Esophagus muscularis mucosa (tissue), 4 donors: Measurements from ENCODE around the gene CD96.

Experiments used
- CTCF ChIP-seq, 3 experiments: fragments of 200-600 bp in 2 of 3; fragments of 450-650 bp in 1 of 3; sonication (generic) in 2 of 3; IDR thresholded peaks; one replicate each; pipeline ENCODE4 v1.5.1; 2017 to 2019; ENCODE audit warnings: antibody characterized with exemption in 3 of 3, mild to moderate bottlenecking in 2 of 3, moderate library complexity in 1 of 3
- EP300 ChIP-seq: sonication (generic); formaldehyde crosslinking; IDR thresholded peaks from one replicate; pipeline ENCODE4 v1.6.1; 2017; ENCODE audit warnings: antibody characterized with exemption
- POLR2A ChIP-seq: fragments of 450-650 bp; IDR thresholded peaks from one replicate; pipeline ENCODE4 v1.6.1; 2017; ENCODE audit warnings: antibody characterized with exemption, moderate library complexity, mild to moderate bottlenecking, low read depth
- POLR2AphosphoS5 ChIP-seq, 2 donors: sonication (generic); formaldehyde crosslinking; IDR thresholded peaks; one replicate each; pipeline ENCODE4 v1.6.1; 2017; ENCODE audit warnings: antibody characterized with exemption in 2 of 2

- no peak for TF ChIP-seq CTCF (IDR thresholded peaks at IDR 0.05)
- TF ChIP-seq POLR2A: no peak
- no peak for TF ChIP-seq EP300
- TF ChIP-seq POLR2AphosphoS5 (IDR thresholded peaks at IDR 0.05): no peak
Measured at GRCh38 chr3:111662907-111663306, 120.9 kb downstream of the CD96 start.
